ENCODE measurements around the gene TMEM239.

DNA sequence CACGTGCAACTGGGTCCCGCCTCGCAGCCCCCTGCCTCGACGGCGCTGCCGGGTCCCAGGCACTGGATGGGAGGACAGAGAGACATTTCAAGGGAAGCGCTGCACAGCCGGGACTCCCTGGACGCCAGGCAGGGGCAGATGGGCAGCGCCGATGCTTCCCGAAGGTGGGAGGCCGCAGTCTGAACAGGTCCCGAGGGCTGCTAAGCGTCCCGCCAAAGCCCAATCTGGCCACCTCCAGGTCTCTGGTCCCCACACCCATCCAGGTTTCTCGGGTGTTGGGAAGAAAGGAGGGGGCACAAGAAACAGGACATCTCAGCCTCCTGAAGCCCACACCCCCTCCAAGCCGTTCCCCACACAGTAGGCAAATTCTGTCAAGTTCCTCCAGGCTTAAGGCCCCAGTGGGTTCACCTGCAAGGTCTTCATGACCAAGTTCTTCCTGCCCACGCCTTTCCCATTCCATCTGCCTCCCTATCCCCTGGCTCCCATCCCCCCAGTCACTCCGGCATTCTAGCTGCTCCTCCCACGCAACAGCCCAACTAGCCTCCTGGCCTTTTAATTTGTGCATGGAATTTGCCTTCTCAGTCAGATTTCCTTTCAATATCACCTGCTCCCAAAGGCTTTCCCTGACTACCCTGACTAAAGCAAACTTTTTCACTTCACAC, 10.3 kb upstream of the TMEM239 start:
- TF ChIP-seq POLR2AphosphoS5 (IDR thresholded peaks at IDR 0.05; ENCODE audit: low read depth, low read length) (no peak), FOXP2 (optimal IDR thresholded peaks at IDR 0.05; ENCODE audit: borderline replicate concordance, extremely low read depth, extremely low read length, insufficient read depth) (no peak)
- TF ChIP-seq, protein P1, sequence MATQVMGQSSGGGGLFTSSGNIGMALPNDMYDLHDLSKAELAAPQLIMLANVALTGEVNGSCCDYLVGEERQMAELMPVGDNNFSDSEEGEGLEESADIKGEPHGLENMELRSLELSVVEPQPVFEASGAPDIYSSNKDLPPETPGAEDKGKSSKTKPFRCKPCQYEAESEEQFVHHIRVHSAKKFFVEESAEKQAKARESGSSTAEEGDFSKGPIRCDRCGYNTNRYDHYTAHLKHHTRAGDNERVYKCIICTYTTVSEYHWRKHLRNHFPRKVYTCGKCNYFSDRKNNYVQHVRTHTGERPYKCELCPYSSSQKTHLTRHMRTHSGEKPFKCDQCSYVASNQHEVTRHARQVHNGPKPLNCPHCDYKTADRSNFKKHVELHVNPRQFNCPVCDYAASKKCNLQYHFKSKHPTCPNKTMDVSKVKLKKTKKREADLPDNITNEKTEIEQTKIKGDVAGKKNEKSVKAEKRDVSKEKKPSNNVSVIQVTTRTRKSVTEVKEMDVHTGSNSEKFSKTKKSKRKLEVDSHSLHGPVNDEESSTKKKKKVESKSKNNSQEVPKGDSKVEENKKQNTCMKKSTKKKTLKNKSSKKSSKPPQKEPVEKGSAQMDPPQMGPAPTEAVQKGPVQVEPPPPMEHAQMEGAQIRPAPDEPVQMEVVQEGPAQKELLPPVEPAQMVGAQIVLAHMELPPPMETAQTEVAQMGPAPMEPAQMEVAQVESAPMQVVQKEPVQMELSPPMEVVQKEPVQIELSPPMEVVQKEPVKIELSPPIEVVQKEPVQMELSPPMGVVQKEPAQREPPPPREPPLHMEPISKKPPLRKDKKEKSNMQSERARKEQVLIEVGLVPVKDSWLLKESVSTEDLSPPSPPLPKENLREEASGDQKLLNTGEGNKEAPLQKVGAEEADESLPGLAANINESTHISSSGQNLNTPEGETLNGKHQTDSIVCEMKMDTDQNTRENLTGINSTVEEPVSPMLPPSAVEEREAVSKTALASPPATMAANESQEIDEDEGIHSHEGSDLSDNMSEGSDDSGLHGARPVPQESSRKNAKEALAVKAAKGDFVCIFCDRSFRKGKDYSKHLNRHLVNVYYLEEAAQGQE (IDR thresholded peaks at IDR 0.05; ENCODE audit: insufficient read depth in 1 of 2, low read depth in 2 of 2, low read length in 2 of 2): no peak

Data from PFSK-1 (cell line).